Natural killer cell (primary cell): ENCODE data around the gene DENND2A. TPM values are rescaled to one million over a fixed set of nuclear protein-coding genes. Genes with fewer than 3 reads are reported as not detected.

ENCODE experiments used
- ATAC-seq, 3 donors: fragments of 150-1000 bp in 2 of 3; fragments of 200-7000 bp in 1 of 3; cut with Tn5 transposase; 1 replicate in 1 of 3; 2 replicates in 2 of 3; pipeline ENCODE4 v1.10.0; 2021; ENCODE audit warnings: mild to moderate bottlenecking in 2 of 3, moderate library complexity in 2 of 3
- DNase-seq, 2 donors: peaks; one replicate each; pipeline versions ENCODE4 v3.0.0 to v3.0.0-alpha.2; 2013 to 2021; ENCODE audit warnings: mixed read lengths in 1 of 2
- H3K27ac ChIP-seq: one replicate; pipeline ENCODE4 v1.5.1; 2013; ENCODE audit warnings: mild to moderate bottlenecking, low read length
- H3K27me3 ChIP-seq: one replicate; pipeline ENCODE4 v1.6.1; 2013; ENCODE audit warnings: low read length; ENCODE audit not compliant: control insufficient read depth, insufficient read depth
- H3K36me3 ChIP-seq: one replicate; pipeline ENCODE4 v1.6.1; 2013; ENCODE audit warnings: low read length; ENCODE audit not compliant: control insufficient read depth, insufficient read depth
- H3K4me1 ChIP-seq: one replicate; pipeline ENCODE4 v1.6.1; 2013; ENCODE audit warnings: low read length; ENCODE audit not compliant: control insufficient read depth, insufficient read depth
- H3K4me3 ChIP-seq: one replicate; pipeline ENCODE4 v1.5.1; 2013; ENCODE audit warnings: low read length
- H3K9me3 ChIP-seq: one replicate; pipeline ENCODE4 v1.6.1; 2013; ENCODE audit warnings: low read length; ENCODE audit not compliant: control insufficient read depth, insufficient read depth
- H3K27ac Mint-ChIP-seq, 2 donors: one replicate each; pipeline ENCODE4 v1.8.0; 2022; ENCODE audit warnings: mild to moderate bottlenecking in 2 of 2, mixed read lengths in 2 of 2, moderate library complexity in 1 of 2
- H3K27me3 Mint-ChIP-seq, 2 donors: one replicate each; pipeline ENCODE4 v1.8.0; 2022; ENCODE audit warnings: low read depth in 2 of 2, mixed read lengths in 2 of 2
- H3K36me3 Mint-ChIP-seq: one replicate; pipeline ENCODE4 v1.8.0; 2022; ENCODE audit warnings: mixed read lengths
- H3K4me1 Mint-ChIP-seq, 2 donors: one replicate each; pipeline ENCODE4 v1.8.0; 2022; ENCODE audit warnings: mixed read lengths in 2 of 2
- H3K4me3 Mint-ChIP-seq: one replicate; pipeline ENCODE4 v1.8.0; 2022; ENCODE audit warnings: mild to moderate bottlenecking, moderate library complexity, mixed read lengths
- H3K9me3 Mint-ChIP-seq, 2 donors: one replicate each; pipeline ENCODE4 v1.8.0; 2022; ENCODE audit warnings: mixed read lengths in 2 of 2
- WGBS: methylation state at CpG from one replicate; pipeline ENCODE4 v1.1.7; 2013; ENCODE audit warnings: missing lambda C conversion rate; ENCODE audit not compliant: insufficient coverage; 5-methylcytosine and 5-hydroxymethylcytosine counted together
- intact Hi-C: fragments of 100-400 bp; cut with micrococcal nuclease; formaldehyde crosslinking; loops from one replicate; pipeline ENCODE4 v1.14.2; 2022
- total RNA-seq, 4 donors: library from RNA; stranded (reverse); fragments of 120-200 nt in 1 of 4; gene quantifications; one replicate each; pipeline versions ENCODE4 v1.2.3 to v1.2.4, GENCODE V29; 2013 to 2022
- TF ChIP-seq, protein P1 (sequence below): fragments of 200-600 bp; IDR thresholded peaks from one replicate; pipeline ENCODE4 v1.8.0; 2022; ENCODE audit warnings: antibody characterized with exemption

DENND2A gene
- total RNA-seq, 3 donors from 2014 or later (not counting 1 experiment from before 2014, with no cell fraction given) = 0.12 TPM; not detected in 2

DNA sequence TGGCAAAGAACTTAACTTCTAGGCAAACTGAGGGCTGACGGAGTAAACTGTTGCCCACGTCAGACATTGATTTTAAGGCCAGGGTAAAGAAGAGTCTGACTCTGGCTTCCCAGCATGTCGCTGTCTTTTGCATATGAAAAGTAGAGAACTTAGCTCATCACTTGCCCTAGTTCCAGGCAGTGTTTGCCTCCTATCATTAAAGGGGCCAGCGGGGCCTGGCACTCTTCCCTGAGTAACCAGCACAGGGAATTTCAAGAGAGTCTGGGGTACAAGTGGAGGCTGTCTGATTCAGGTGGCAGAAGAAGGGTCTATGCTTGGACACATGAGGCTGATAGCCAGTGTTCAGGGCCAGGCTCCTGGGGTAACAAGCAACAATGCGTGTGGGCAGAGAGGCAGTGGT, 4.8 kb downstream of the DENND2A start:
- Mint-ChIP-seq H3K36me3 (no peaks in the 10 kb centered on the region), H3K27ac (no peak overlapping the region), H3K9me3 (no peaks in the 10 kb centered on the region), H3K27me3 (peaks cover 35 to 40% of the 10 kb centered on the region in 2 donors), H3K4me3 (no peak overlapping the region), H3K4me1 (peaks cover 9 to 11% of the 10 kb centered on the region in 2 donors)
- TF ChIP-seq, protein P1, sequence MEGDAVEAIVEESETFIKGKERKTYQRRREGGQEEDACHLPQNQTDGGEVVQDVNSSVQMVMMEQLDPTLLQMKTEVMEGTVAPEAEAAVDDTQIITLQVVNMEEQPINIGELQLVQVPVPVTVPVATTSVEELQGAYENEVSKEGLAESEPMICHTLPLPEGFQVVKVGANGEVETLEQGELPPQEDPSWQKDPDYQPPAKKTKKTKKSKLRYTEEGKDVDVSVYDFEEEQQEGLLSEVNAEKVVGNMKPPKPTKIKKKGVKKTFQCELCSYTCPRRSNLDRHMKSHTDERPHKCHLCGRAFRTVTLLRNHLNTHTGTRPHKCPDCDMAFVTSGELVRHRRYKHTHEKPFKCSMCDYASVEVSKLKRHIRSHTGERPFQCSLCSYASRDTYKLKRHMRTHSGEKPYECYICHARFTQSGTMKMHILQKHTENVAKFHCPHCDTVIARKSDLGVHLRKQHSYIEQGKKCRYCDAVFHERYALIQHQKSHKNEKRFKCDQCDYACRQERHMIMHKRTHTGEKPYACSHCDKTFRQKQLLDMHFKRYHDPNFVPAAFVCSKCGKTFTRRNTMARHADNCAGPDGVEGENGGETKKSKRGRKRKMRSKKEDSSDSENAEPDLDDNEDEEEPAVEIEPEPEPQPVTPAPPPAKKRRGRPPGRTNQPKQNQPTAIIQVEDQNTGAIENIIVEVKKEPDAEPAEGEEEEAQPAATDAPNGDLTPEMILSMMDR = no peak
- Histone ChIP-seq H3K9me3 (no peaks in the 10 kb centered on the region), H3K4me3 (no peak overlapping the region), H3K36me3 (no peaks in the 10 kb centered on the region), H3K4me1 (peaks cover 11% of the 10 kb centered on the region), H3K27ac (no peak overlapping the region), H3K27me3 (peaks cover 25% of the 10 kb centered on the region)
- 87% methylated on average over 5 of the region's 5 CpGs for WGBS
- no peak for ATAC-seq
- intact Hi-C loops = no loop called here
- DNase-seq = no peak

DNA sequence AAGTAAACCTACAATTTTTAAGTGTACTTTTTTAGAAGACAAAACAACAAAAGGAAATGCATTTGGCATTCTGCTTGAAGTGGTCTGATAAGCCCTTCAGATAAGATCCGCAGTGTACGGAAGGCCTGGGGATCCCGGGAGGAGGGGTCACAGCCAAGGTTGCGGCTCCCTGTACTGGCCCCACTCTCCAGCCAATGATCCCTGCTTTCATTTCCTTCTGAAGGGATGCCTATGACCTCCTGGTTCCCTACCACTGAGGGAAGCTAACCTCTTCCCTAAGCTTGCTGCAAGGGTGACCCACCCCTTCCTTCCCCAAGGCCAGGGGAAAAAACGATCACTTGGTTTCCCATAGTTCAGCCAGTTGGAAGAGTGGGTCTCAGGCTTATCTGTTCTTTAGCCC, 5.3 kb downstream of the DENND2A start:
- no peaks in the 10 kb centered on the region for H3K9me3 ChIP-seq
- H3K36me3 Mint-ChIP-seq = no peaks in the 10 kb centered on the region
- TF ChIP-seq, protein P1 = no peak
- ATAC-seq (no peak), DNase-seq (no peak)
- intact Hi-C loops = no loop called here
- no peak overlapping the region for H3K4me3 Mint-ChIP-seq
- no peak overlapping the region for H3K27ac Mint-ChIP-seq
- H3K27ac ChIP-seq = no peak overlapping the region
- no peak overlapping the region for H3K4me3 ChIP-seq
- H3K36me3 ChIP-seq = no peaks in the 10 kb centered on the region
- 76% methylated on average over 5 of the region's 5 CpGs for WGBS
- peaks cover 10% of the 10 kb centered on the region for H3K4me1 ChIP-seq
- no peaks in the 10 kb centered on the region for H3K9me3 Mint-ChIP-seq
- peaks cover 35 to 40% of the 10 kb centered on the region in 2 donors for H3K27me3 Mint-ChIP-seq
- peaks cover 9 to 11% of the 10 kb centered on the region in 2 donors for H3K4me1 Mint-ChIP-seq
- peaks cover 25% of the 10 kb centered on the region for H3K27me3 ChIP-seq

DNA sequence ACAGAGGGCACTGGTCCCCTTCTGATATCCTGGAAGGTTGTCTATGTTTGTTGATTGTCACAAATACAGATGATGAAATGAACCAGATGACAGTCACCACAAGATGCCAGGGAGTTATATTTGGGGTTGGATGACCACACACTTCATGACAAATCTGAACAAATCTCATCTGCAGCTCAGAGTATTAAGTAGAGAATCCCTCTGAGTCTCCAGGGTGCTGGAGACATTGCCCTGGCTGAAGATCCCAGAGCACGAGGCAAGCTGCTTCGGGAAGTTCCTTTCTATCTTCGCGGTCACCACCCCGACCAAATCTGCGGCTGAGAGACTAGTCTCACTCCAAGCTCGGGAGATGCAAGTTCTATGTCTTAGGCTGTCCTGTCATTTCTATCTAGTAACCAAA, 9.0 kb downstream of the DENND2A start:
- H3K27ac Mint-ChIP-seq = no peak overlapping the region
- Histone ChIP-seq H3K4me1 (no peaks in the 10 kb centered on the region), H3K9me3 (no peaks in the 10 kb centered on the region), H3K36me3 (no peaks in the 10 kb centered on the region), H3K27ac (no peak overlapping the region), H3K27me3 (no peaks in the 10 kb centered on the region), H3K4me3 (no peak overlapping the region)
- H3K27me3 Mint-ChIP-seq = peaks cover 6 to 13% of the 10 kb centered on the region in 2 donors
- no peak overlapping the region for H3K4me3 Mint-ChIP-seq
- TF ChIP-seq, protein P1 = no peak
- H3K9me3 Mint-ChIP-seq = no peaks in the 10 kb centered on the region
- WGBS = 91% methylated on average over 7 of the region's 7 CpGs
- DNase-seq (no peak), ATAC-seq (no peak)
- intact Hi-C loops = no loop called here
- no peaks in the 10 kb centered on the region for H3K36me3 Mint-ChIP-seq
- no peaks in the 10 kb centered on the region for H3K4me1 Mint-ChIP-seq

DNA sequence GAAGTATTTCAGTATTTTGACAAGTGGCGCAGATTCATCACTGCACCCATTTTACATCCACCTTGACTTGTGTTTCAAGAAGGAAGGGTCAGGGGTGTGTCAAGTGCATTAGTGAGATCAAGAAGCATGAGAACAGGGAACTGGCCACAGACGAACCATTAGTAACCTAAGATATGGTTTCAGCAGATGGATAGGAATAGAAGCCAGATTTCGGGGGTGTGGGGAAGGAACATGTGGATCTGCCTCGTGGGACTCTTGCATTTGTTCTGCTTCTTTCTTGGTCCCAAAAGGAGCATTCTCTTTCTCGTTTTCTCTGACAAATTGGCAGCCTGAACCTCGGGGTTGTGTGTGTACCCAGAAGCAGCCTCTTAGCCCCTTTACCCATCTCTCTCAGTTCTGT, 9.6 kb downstream of the DENND2A start:
- H3K27ac ChIP-seq = no peak overlapping the region
- ATAC-seq (no peak), DNase-seq (no peak)
- TF ChIP-seq, protein P1 = no peak
- WGBS = 73% methylated on average over 5 of the region's 6 CpGs
- no peaks in the 10 kb centered on the region for H3K9me3 Mint-ChIP-seq
- no peaks in the 10 kb centered on the region for H3K36me3 ChIP-seq
- H3K4me1 Mint-ChIP-seq = no peaks in the 10 kb centered on the region
- no peak overlapping the region for H3K27ac Mint-ChIP-seq
- no peaks in the 10 kb centered on the region for H3K4me1 ChIP-seq
- intact Hi-C loops = no loop called here
- no peak overlapping the region for H3K4me3 ChIP-seq
- H3K9me3 ChIP-seq = no peaks in the 10 kb centered on the region
- peaks cover 6 to 18% of the 10 kb centered on the region in 2 donors for H3K27me3 Mint-ChIP-seq
- no peak overlapping the region for H3K4me3 Mint-ChIP-seq
- no peaks in the 10 kb centered on the region for H3K36me3 Mint-ChIP-seq
- H3K27me3 ChIP-seq = no peaks in the 10 kb centered on the region
